Sigmoid colon (tissue), 4 donors: ENCODE results near the gene PDE9A.

Source experiments
- CTCF ChIP-seq, 4 experiments: fragments of 450-650 bp in 3 of 4; fragments of 200-600 bp in 1 of 4; IDR thresholded peaks; one replicate each; pipeline ENCODE4 v1.5.1; 2016 to 2019; ENCODE audit warnings: antibody characterized with exemption in 4 of 4, mild to moderate bottlenecking in 3 of 4, moderate library complexity in 2 of 4
- EP300 ChIP-seq, 4 donors: sonication (generic); formaldehyde crosslinking; IDR thresholded peaks; one replicate each; pipeline ENCODE4 v1.6.1; 2017; ENCODE audit warnings: antibody characterized with exemption in 4 of 4
- POLR2AphosphoS5 ChIP-seq, 4 donors: sonication (generic); formaldehyde crosslinking; IDR thresholded peaks; one replicate each; pipeline ENCODE4 v1.6.1; 2017; ENCODE audit warnings: antibody characterized with exemption in 4 of 4

DNA sequence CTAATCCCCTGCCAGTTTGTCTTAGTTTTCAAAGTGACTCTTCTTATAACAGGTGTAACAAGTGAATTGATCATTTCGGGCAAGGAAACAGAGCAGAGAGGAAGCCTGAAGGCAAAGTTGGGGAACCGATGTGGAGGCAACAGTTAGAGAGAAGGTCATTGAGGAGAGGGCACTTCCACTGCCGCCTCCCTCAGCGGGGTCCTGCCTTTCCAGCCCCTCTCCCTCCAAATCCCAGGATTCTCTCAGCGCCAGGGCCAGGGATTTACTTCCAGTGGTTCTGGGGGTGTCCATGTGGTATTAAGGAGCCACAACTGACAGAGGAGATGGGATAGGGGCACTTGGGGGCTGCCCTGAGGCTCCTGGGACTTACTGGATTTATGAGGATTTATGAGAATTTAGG is 39.7 kb upstream of the PDE9A start:
- TF ChIP-seq CTCF (IDR thresholded peaks at IDR 0.05) (no peak), EP300 (IDR thresholded peaks at IDR 0.05) (no peak), POLR2AphosphoS5 (IDR thresholded peaks at IDR 0.05) (no peak)
